Measurements from ENCODE around the gene HTR7. TPM values are rescaled to one million over a fixed set of nuclear protein-coding genes. Genes with fewer than 3 reads are reported as not detected.

HTR7 gene
- total and polyA plus RNA-seq, 2 experiments from 2014 or later = 0.23 to 1.8 TPM

GRCh38 chr10:90712529-90712928, 145.3 kb downstream of the HTR7 start:
- Histone ChIP-seq H3K4me2 (no peak overlapping the region), H3K36me3 (replicated peaks; ENCODE audit: insufficient read depth, low read depth) (no peaks in the 10 kb centered on the region), H2AFZ (no peak overlapping the region), H3K27ac (no peak overlapping the region), H3K9me3 (ENCODE audit: low read depth) (no peaks in the 10 kb centered on the region), H3K4me3 (no peak overlapping the region), H3K27me3 (peaks cover 8% of the 10 kb centered on the region), H3K79me2 (no peaks in the 10 kb centered on the region), H4K20me1 (ENCODE audit: insufficient read depth, poor library complexity, severe bottlenecking) (no peaks in the 10 kb centered on the region), H3K4me1 (ENCODE audit: insufficient read depth) (no peaks in the 10 kb centered on the region), H3K9me2 (replicated peaks; ENCODE audit: insufficient read depth) (no peaks in the 10 kb centered on the region)
- DNase-seq (ENCODE audit: low spot score) = no peak
- WGBS (ENCODE audit: low lambda C conversion rate, missing lambda C conversion rate) = 54% methylated on average over 3 of the region's 3 CpGs
- TF ChIP-seq, protein P1, sequence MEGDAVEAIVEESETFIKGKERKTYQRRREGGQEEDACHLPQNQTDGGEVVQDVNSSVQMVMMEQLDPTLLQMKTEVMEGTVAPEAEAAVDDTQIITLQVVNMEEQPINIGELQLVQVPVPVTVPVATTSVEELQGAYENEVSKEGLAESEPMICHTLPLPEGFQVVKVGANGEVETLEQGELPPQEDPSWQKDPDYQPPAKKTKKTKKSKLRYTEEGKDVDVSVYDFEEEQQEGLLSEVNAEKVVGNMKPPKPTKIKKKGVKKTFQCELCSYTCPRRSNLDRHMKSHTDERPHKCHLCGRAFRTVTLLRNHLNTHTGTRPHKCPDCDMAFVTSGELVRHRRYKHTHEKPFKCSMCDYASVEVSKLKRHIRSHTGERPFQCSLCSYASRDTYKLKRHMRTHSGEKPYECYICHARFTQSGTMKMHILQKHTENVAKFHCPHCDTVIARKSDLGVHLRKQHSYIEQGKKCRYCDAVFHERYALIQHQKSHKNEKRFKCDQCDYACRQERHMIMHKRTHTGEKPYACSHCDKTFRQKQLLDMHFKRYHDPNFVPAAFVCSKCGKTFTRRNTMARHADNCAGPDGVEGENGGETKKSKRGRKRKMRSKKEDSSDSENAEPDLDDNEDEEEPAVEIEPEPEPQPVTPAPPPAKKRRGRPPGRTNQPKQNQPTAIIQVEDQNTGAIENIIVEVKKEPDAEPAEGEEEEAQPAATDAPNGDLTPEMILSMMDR (IDR thresholded peaks at IDR 0.05; ENCODE audit: poor library complexity) = no peak
- TF ChIP-seq EZH2phosphoT487 (IDR thresholded peaks at IDR 0.05; ENCODE audit: low read depth, severe bottlenecking, unreplicated experiment) = no peak

DNA sequence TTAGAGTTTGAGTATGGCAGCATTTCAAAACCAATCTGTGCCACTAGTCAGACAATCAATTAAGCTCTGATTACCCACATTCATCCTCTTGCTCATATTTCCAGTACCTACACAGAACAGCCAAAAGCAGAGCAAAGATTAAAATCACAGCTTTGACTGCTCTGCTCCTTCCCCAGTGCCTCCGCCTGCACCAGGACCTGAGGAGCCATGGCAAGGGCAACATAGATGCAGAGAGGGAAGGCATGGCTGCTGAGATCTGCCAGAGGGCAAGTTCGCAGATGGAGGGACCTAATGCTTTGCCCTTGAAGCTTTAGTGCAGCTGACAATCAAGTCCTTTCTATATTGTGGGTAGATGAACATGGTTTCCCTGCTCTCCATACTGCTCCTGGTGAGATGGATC, 148.1 kb downstream of the HTR7 start:
- 90% methylated on average over 2 of the region's 2 CpGs for WGBS (ENCODE audit: low lambda C conversion rate, missing lambda C conversion rate)
- no peaks in the 10 kb centered on the region for H3K9me3 ChIP-seq (ENCODE audit: low read depth)

DNA sequence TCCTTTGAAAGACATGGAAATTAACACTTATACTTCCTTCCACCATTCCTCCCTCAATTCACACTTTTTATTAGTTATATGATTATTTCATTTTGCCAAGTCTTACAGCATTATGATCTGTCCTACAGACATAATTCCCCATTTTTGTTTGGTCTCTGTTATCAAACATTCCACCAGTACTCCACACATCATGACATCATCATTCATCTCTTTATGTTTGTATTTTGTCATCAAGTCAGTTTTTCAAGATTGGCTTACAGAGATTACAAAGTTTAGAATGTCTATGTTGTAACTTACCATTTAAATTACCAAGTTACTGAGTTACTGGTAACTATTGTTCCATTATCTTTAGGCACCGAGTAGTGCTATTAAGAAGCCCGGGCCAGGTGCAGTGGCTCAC, 150.2 kb downstream of the HTR7 start:
- 78% methylated on average over 2 of the region's 2 CpGs for WGBS (ENCODE audit: low lambda C conversion rate, missing lambda C conversion rate)
- TF ChIP-seq EZH2 (IDR thresholded peaks at IDR 0.05; ENCODE audit: borderline replicate concordance) = no peak
- TF ChIP-seq, protein P1 (IDR thresholded peaks at IDR 0.05; ENCODE audit: poor library complexity) = no peak
- TF ChIP-seq EZH2phosphoT487 (IDR thresholded peaks at IDR 0.05; ENCODE audit: low read depth, severe bottlenecking, unreplicated experiment) = no peak
- no peak for DNase-seq (ENCODE audit: low spot score)
- H3K79me2 ChIP-seq = no peaks in the 10 kb centered on the region
- H3K4me3 ChIP-seq = no peak overlapping the region
- no peaks in the 10 kb centered on the region for H3K36me3 ChIP-seq (replicated peaks; ENCODE audit: insufficient read depth, low read depth)
- no peaks in the 10 kb centered on the region for H3K9me3 ChIP-seq (ENCODE audit: low read depth)
- no peaks in the 10 kb centered on the region for H3K4me1 ChIP-seq (ENCODE audit: insufficient read depth)
- H3K27me3 ChIP-seq = peaks cover 8% of the 10 kb centered on the region
- H3K27ac ChIP-seq = no peak overlapping the region
- no peak overlapping the region for H3K4me2 ChIP-seq
- no peak overlapping the region for H2AFZ ChIP-seq
- no peaks in the 10 kb centered on the region for H4K20me1 ChIP-seq (ENCODE audit: insufficient read depth, poor library complexity, severe bottlenecking)
- no peaks in the 10 kb centered on the region for H3K9me2 ChIP-seq (replicated peaks; ENCODE audit: insufficient read depth)

More for the DNA sequence above, 148.1 kb downstream of the HTR7 start:
- Histone ChIP-seq H3K79me2 (no peaks in the 10 kb centered on the region), H3K27ac (no peak overlapping the region), H2AFZ (no peak overlapping the region), H3K4me3 (no peak overlapping the region), H3K4me2 (no peak overlapping the region), H3K27me3 (peaks cover 8% of the 10 kb centered on the region), H3K4me1 (ENCODE audit: insufficient read depth) (no peaks in the 10 kb centered on the region), H3K36me3 (replicated peaks; ENCODE audit: insufficient read depth, low read depth) (no peaks in the 10 kb centered on the region), H3K9me2 (replicated peaks; ENCODE audit: insufficient read depth) (no peaks in the 10 kb centered on the region), H4K20me1 (ENCODE audit: insufficient read depth, poor library complexity, severe bottlenecking) (no peaks in the 10 kb centered on the region)
- TF ChIP-seq EZH2 (IDR thresholded peaks at IDR 0.05; ENCODE audit: borderline replicate concordance) = no peak
- no peak for TF ChIP-seq EZH2phosphoT487 (IDR thresholded peaks at IDR 0.05; ENCODE audit: low read depth, severe bottlenecking, unreplicated experiment)
- TF ChIP-seq, protein P1 (IDR thresholded peaks at IDR 0.05; ENCODE audit: poor library complexity) = no peak
- no peak for DNase-seq (ENCODE audit: low spot score)

DNA sequence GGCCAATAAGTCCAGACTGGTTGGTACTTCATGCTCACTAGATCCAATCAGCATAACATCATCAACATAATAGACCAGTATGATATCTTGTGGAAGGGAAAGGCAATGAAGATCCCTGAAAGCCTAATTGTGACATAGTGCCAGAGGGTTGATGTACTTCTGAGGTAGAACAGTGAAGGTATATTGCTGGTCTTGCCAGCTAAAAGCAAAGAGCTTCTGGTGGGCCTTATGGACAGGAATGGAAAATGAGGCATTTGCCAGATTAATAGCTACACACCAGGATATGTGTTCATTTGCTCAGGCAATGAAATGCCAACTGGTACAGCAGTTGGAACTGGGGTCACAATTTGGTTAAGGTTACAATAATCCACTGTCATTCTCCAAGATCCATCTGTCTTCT, 156.4 kb downstream of the HTR7 start:
- Histone ChIP-seq H4K20me1 (ENCODE audit: insufficient read depth, poor library complexity, severe bottlenecking) (no peaks in the 10 kb centered on the region), H3K79me2 (no peaks in the 10 kb centered on the region), H3K36me3 (replicated peaks; ENCODE audit: insufficient read depth, low read depth) (no peaks in the 10 kb centered on the region), H3K4me1 (ENCODE audit: insufficient read depth) (no peaks in the 10 kb centered on the region), H2AFZ (no peak overlapping the region), H3K4me3 (no peak overlapping the region), H3K4me2 (no peak overlapping the region), H3K9me2 (replicated peaks; ENCODE audit: insufficient read depth) (no peaks in the 10 kb centered on the region), H3K9me3 (ENCODE audit: low read depth) (no peaks in the 10 kb centered on the region), H3K27ac (no peak overlapping the region), H3K27me3 (no peaks in the 10 kb centered on the region)
- no peak for TF ChIP-seq EZH2 (IDR thresholded peaks at IDR 0.05; ENCODE audit: borderline replicate concordance)
- TF ChIP-seq, protein P1 (IDR thresholded peaks at IDR 0.05; ENCODE audit: poor library complexity) = no peak
- no peak for DNase-seq (ENCODE audit: low spot score)

Data from hepatocyte (in vitro differentiated cells).